NCI-H2196 treated with DMSO at 0.1 percent for 48 hours (cell line): Measurements from ENCODE around the gene GNG14.
A peak's percentile ranks its signal among the peaks of the same experiment; 100 is the strongest.
"Not testable (repeated sequence)": the region's sequence is repeated elsewhere in the genome, so short reads cannot be mapped to it uniquely, and the experiment has no call there.

ENCODE experiments used
- DNase-seq: peaks from one replicate; lab custom pipeline; 2025; ENCODE audit not compliant: unreplicated experiment; lab: John Stamatoyannopoulos, UW

The GNG14 gene

GRCh38 chr19:12723381-12723640 lies 35.5 kb downstream of the GNG14 start:
- no peak for DNase-seq

GRCh38 chr19:12723641-12724426 lies 36.0 kb downstream of the GNG14 start, which contains the start of gene TNPO2:
Gene TNPO2, minus strand, starts transcription at chr19:12723932. Its CDS starts 2,955 bp downstream, at chr19:12720977.
- DNase-seq = peak; percentile 69

- not testable (repeated sequence) for DNase-seq
These were observed 37.8 kb downstream of the GNG14 start for GRCh38 chr19:12725612-12726011.

- no peak for DNase-seq
These were observed 39.2 kb downstream of the GNG14 start for GRCh38 chr19:12726988-12727316.

- DNase-seq = no peak
These were observed 40.1 kb downstream of the GNG14 start for GRCh38 chr19:12727745-12728433.

GRCh38 chr19:12730064-12730463 lies 42.3 kb downstream of the GNG14 start:
- DNase-seq = no peak

- DNase-seq = no peak
These were observed 43.5 kb downstream of the GNG14 start for GRCh38 chr19:12731337-12731736.

- no peak for DNase-seq
These were observed 45.8 kb downstream of the GNG14 start for GRCh38 chr19:12733369-12734214.

GRCh38 chr19:12736995-12737834 lies 49.4 kb downstream of the GNG14 start, which contains the start of gene GET3:
Gene GET3, plus strand, starts transcription at chr19:12737497. Its CDS starts 9 bp downstream, at chr19:12737506.
- DNase-seq = peak; percentile 99

GRCh38 chr19:12737835-12738351 lies 50.1 kb downstream of the GNG14 start:
- no peak for DNase-seq
